Esophagus (tissue), 2 donors: ENCODE measurements around the gene MMD. TPM values are rescaled to one million over a fixed set of nuclear protein-coding genes. Genes with fewer than 3 reads are reported as not detected.
A peak's percentile ranks its signal among the peaks of the same experiment; 100 is the strongest.
"Not testable (repeated sequence)": the region's sequence is repeated elsewhere in the genome, so short reads cannot be mapped to it uniquely, and the experiment has no call there.

Experiments
- H3K27ac ChIP-seq, 2 donors: one replicate each; pipeline ENCODE4 v1.5.1; 2013; ENCODE audit warnings: low read depth in 2 of 2, mild to moderate bottlenecking in 2 of 2, inconsistent platforms in 1 of 2, low read length in 1 of 2, moderate library complexity in 1 of 2
- H3K27me3 ChIP-seq, 2 donors: one replicate each; pipeline ENCODE4 v1.6.1; 2013; ENCODE audit warnings: low read length in 2 of 2, control low read depth in 1 of 2, mild to moderate bottlenecking in 1 of 2; ENCODE audit not compliant: insufficient read depth in 2 of 2, control insufficient read depth in 1 of 2
- H3K36me3 ChIP-seq, 2 donors: one replicate each; pipeline ENCODE4 v1.6.1; 2013; ENCODE audit warnings: low read length in 1 of 2; ENCODE audit not compliant: control insufficient read depth in 2 of 2, insufficient read depth in 2 of 2
- H3K4me1 ChIP-seq, 2 donors: one replicate each; pipeline ENCODE4 v1.6.1; 2013; ENCODE audit warnings: low read length in 1 of 2; ENCODE audit not compliant: control insufficient read depth in 2 of 2, insufficient read depth in 2 of 2
- H3K4me3 ChIP-seq, 2 donors: one replicate each; pipeline ENCODE4 v1.5.1; 2013; ENCODE audit warnings: low read length in 2 of 2, mild to moderate bottlenecking in 2 of 2, low read depth in 1 of 2, moderate library complexity in 1 of 2
- H3K9me3 ChIP-seq, 2 donors: one replicate each; pipeline ENCODE4 v1.6.1; 2013; ENCODE audit warnings: mild to moderate bottlenecking in 2 of 2, low read depth in 1 of 2, low read length in 1 of 2, moderate library complexity in 1 of 2; ENCODE audit not compliant: control insufficient read depth in 2 of 2, insufficient read depth in 1 of 2
- WGBS, 2 donors: extraction: QIAGEN DNeasy Blood & Tissue Kit; methylation state at CpG; one replicate each; pipeline ENCODE4 v1.1.7; 2013; 5-methylcytosine and 5-hydroxymethylcytosine counted together
- polyA plus RNA-seq, 2 donors: library from polyadenylated mRNA; stranded (reverse); fragments of 200-250 nt; gene quantifications; one replicate each; pipeline ENCODE4 v1.2.3, GENCODE V29; 2013
- donor health status: healthy with polysubstance abuse.
- donor health status: Bipolar disorder and iron deficiency.

The MMD gene
- polyA plus RNA-seq: 1 to 10 TPM; 2.7 to 3.5 TPM

GRCh38 chr17:55421179-55421934 is at the start of gene MMD:
TSS of gene MMD (minus strand) at chr17:55421835. CDS start at chr17:55421695, 140 bp downstream.
- WGBS, 2 donors: 0 to 1% methylated on average over 45 to 62 of the region's 62 CpGs
- H3K4me1 ChIP-seq: peaks cover 0 to 3% of the 10 kb centered on the region in 2 donors
- no peaks in the 10 kb centered on the region for H3K36me3 ChIP-seq
- peak within 1 kb of the TSS; percentile 85 to 86 for H3K27ac ChIP-seq
- peak within 1 kb of the TSS; percentile 90 to 95 for H3K4me3 ChIP-seq
- H3K27me3 ChIP-seq: no peaks in the 10 kb centered on the region
- H3K9me3 ChIP-seq: no peaks in the 10 kb centered on the region

- Histone ChIP-seq H3K9me3 (no peaks in the 10 kb centered on the region), H3K4me1 (no peaks in the 10 kb centered on the region), H3K4me3 (no peak overlapping the region), H3K36me3 (no peaks in the 10 kb centered on the region), H3K27me3 (no peaks in the 10 kb centered on the region), H3K27ac (no peak overlapping the region)
- 57 to 58% methylated on average over 7 of the region's 7 CpGs for WGBS, 2 donors
These were observed 45.0 kb upstream of the MMD start for GRCh38 chr17:55466671-55467070.

GRCh38 chr17:55465771-55466170 is 44.1 kb upstream of the MMD start:
- H3K27ac ChIP-seq, H3K4me3 ChIP-seq, H3K4me1 ChIP-seq, H3K9me3 ChIP-seq, H3K27me3 ChIP-seq, H3K36me3 ChIP-seq: not testable (repeated sequence)
- 79 to 87% methylated on average over 4 of the region's 4 CpGs for WGBS, 2 donors

GRCh38 chr17:55463600-55463999 is 42.0 kb upstream of the MMD start:
- H3K4me1 ChIP-seq: peaks cover 0 to under 1% of the 10 kb centered on the region in 2 donors
- 63 to 67% methylated on average over 2 of the region's 2 CpGs for WGBS, 2 donors
- H3K27me3 ChIP-seq: no peaks in the 10 kb centered on the region

GRCh38 chr17:55462711-55463110 is 41.1 kb upstream of the MMD start:
- peaks cover 0 to 3% of the 10 kb centered on the region in 2 donors for H3K4me1 ChIP-seq
- no peaks in the 10 kb centered on the region for H3K9me3 ChIP-seq
- no peaks in the 10 kb centered on the region for H3K36me3 ChIP-seq
- no peak overlapping the region for H3K27ac ChIP-seq
- no peaks in the 10 kb centered on the region for H3K27me3 ChIP-seq
- H3K4me3 ChIP-seq: no peak overlapping the region

More at GRCh38 chr17:55463600-55463999, 42.0 kb upstream of the MMD start:
- Histone ChIP-seq H3K27ac (no peak overlapping the region), H3K36me3 (no peaks in the 10 kb centered on the region), H3K4me3 (no peak overlapping the region), H3K9me3 (no peaks in the 10 kb centered on the region)

- H3K36me3 ChIP-seq: no peaks in the 10 kb centered on the region
- H3K27ac ChIP-seq: no peak overlapping the region
- WGBS, 2 donors: 83 to 86% methylated on average over 1 of the region's 1 CpG
- H3K4me3 ChIP-seq: no peak overlapping the region
- H3K27me3 ChIP-seq: no peaks in the 10 kb centered on the region
- peaks cover 0 to 3% of the 10 kb centered on the region in 2 donors for H3K4me1 ChIP-seq
- H3K9me3 ChIP-seq: no peaks in the 10 kb centered on the region
These were observed 40.6 kb upstream of the MMD start for GRCh38 chr17:55462234-55462633.

GRCh38 chr17:55458978-55459377 is 37.3 kb upstream of the MMD start:
- Histone ChIP-seq H3K27me3 (no peaks in the 10 kb centered on the region), H3K9me3 (no peaks in the 10 kb centered on the region), H3K36me3 (no peaks in the 10 kb centered on the region), H3K4me3 (no peak overlapping the region), H3K4me1 (peaks cover 0 to 3% of the 10 kb centered on the region in 2 donors), H3K27ac (no peak overlapping the region)
- 56 to 60% methylated on average over 7 of the region's 7 CpGs for WGBS, 2 donors

GRCh38 chr17:55458287-55458900 is 36.8 kb upstream of the MMD start:
- no peaks in the 10 kb centered on the region for H3K9me3 ChIP-seq
- H3K4me3 ChIP-seq: no peak overlapping the region
- H3K27ac ChIP-seq: no peak overlapping the region
- 79 to 82% methylated on average over 22 of the region's 22 CpGs for WGBS, 2 donors
- peaks cover 0 to 3% of the 10 kb centered on the region in 2 donors for H3K4me1 ChIP-seq
- H3K27me3 ChIP-seq: no peaks in the 10 kb centered on the region
- no peaks in the 10 kb centered on the region for H3K36me3 ChIP-seq

- Histone ChIP-seq H3K27me3 (no peaks in the 10 kb centered on the region), H3K9me3 (no peaks in the 10 kb centered on the region), H3K36me3 (no peaks in the 10 kb centered on the region), H3K4me1 (peaks cover 0 to 3% of the 10 kb centered on the region in 2 donors), H3K4me3 (no peak overlapping the region), H3K27ac (no peak overlapping the region)
- WGBS, 2 donors: 86 to 95% methylated on average over 6 of the region's 6 CpGs
These were observed 34.9 kb upstream of the MMD start for GRCh38 chr17:55456307-55457240.
